K562 (cell line): ENCODE results near the gene KRT36. TPM values are rescaled to one million over a fixed set of nuclear protein-coding genes. Genes with fewer than 3 reads are reported as not detected.

Source experiments
- ATAC-seq: fragments of 200-7000 bp; cut with Tn5 transposase; 3 replicates; pipeline ENCODE4 v1.9.1; 2020; ENCODE audit warnings: moderate library complexity
- BruUV-seq: library from RNA; stranded (reverse); fragments of 400-500 nt; replicated peaks from 2 replicates; lab custom pipeline; 2021; lab: Mats Ljungman, UMichigan
- CTCF ChIA-PET: fragments of 300-600 bp; formaldehyde crosslinking; extraction: SDS; loops from one replicate; lab custom pipeline; 2021; ENCODE audit warnings: low intra/inter-chr PET ratio; lab: Yijun Ruan, JAX
- POLR2A ChIA-PET: fragments of 300-600, 350-650 bp; sonication (Branson Sonifier 250); formaldehyde crosslinking; extraction: SDS; loops from one replicate; lab custom pipeline; 2021; ENCODE audit warnings: antibody characterized with exemption, inconsistent platforms; lab: Yijun Ruan, JAX
- DNase-seq, 4 experiments: peaks; one replicate each; pipeline versions ENCODE4 v3.0.0 to v3.0.0-alpha.2; 2011 to 2018; ENCODE audit warnings: low spot score in 3 of 4, mixed read lengths in 3 of 4; ENCODE audit errors: extremely low read depth in 1 of 4
- FAIRE-seq: peaks from 2 replicates; lab custom pipeline; 2011; peaks lifted over from hg19 to GRCh38; lab: Jason Lieb, UNC
- H2AFZ ChIP-seq: 2 replicates; pipeline ENCODE4 v1.6.0; 2011; ENCODE audit warnings: low read depth, low read length, control low read depth, inconsistent platforms
- H3K27ac ChIP-seq: fragments of 200-600 bp; 3 replicates; pipeline ENCODE4 v1.8.0; 2011; ENCODE audit warnings: low read depth, mild to moderate bottlenecking, control low read depth, inconsistent platforms, low read length, moderate library complexity, mixed read lengths; ENCODE audit errors: extremely low read depth
- H3K27me3 ChIP-seq, 2 experiments: fragments of 300-600 bp in 1 of 2; 2 replicates in 1 of 2; 3 replicates in 1 of 2; pipeline versions ENCODE4 v1.6.0 to v1.8.0; 2011; ENCODE audit warnings: inconsistent platforms in 2 of 2, low read length in 2 of 2, mild to moderate bottlenecking in 1 of 2, mixed read lengths in 1 of 2, moderate library complexity in 1 of 2; ENCODE audit not compliant: control insufficient read depth in 2 of 2, insufficient read depth in 2 of 2
- H3K36me3 ChIP-seq: fragments of 300-600 bp; 3 replicates; pipeline ENCODE4 v1.8.0; 2011; ENCODE audit warnings: mild to moderate bottlenecking, low read length, inconsistent platforms; ENCODE audit not compliant: control insufficient read depth, insufficient read depth
- H3K4me1 ChIP-seq, 2 experiments: fragments of 200-600 bp in 1 of 2; replicated peaks in 1 of 2; 2 replicates in 1 of 2; 3 replicates in 1 of 2; pipeline versions ENCODE4 v1.5.1 to v1.8.0; 2011; ENCODE audit warnings: inconsistent platforms in 2 of 2, low read length in 2 of 2, mild to moderate bottlenecking in 1 of 2, mixed read lengths in 1 of 2, moderate library complexity in 1 of 2; ENCODE audit not compliant: control insufficient read depth in 2 of 2, insufficient read depth in 2 of 2
- H3K4me2 ChIP-seq: 2 replicates; pipeline ENCODE4 v1.6.1; 2011; ENCODE audit warnings: low read length, control low read depth, inconsistent platforms, mixed read lengths; ENCODE audit not compliant: insufficient read depth
- H3K4me3 ChIP-seq: fragments of 200-600 bp; sonication (generic), shearing (Covaris generic); 2 replicates; pipeline ENCODE4 v1.5.1; 2016; ENCODE audit warnings: control low read depth, inconsistent platforms
- H3K79me2 ChIP-seq: fragments of 200-600 bp; 3 replicates; pipeline ENCODE4 v1.8.0; 2011; ENCODE audit warnings: low read length, inconsistent platforms; ENCODE audit not compliant: control insufficient read depth, insufficient read depth
- H3K9ac ChIP-seq, 2 experiments: 2 replicates each; pipeline versions ENCODE4 v1.6.0 to v1.6.1; 2011; ENCODE audit warnings: low read depth in 2 of 2, low read length in 2 of 2, control low read depth in 1 of 2, inconsistent platforms in 1 of 2, mild to moderate bottlenecking in 1 of 2, mixed read lengths in 1 of 2; ENCODE audit not compliant: insufficient read depth in 1 of 2
- H3K9me1 ChIP-seq: one replicate; pipeline ENCODE4 v1.6.0; 2011; ENCODE audit warnings: inconsistent platforms, mild to moderate bottlenecking, low read length, moderate library complexity; ENCODE audit not compliant: control insufficient read depth, insufficient read depth
- H3K9me3 ChIP-seq: replicated peaks from 2 replicates; pipeline ENCODE4 v1.5.1; 2011; ENCODE audit warnings: low read depth, low read length, inconsistent platforms; ENCODE audit not compliant: control insufficient read depth, insufficient read depth
- H4K20me1 ChIP-seq: replicated peaks from 2 replicates; pipeline ENCODE4 v1.6.1; 2011; ENCODE audit warnings: low read length, inconsistent platforms, mixed read lengths; ENCODE audit not compliant: control insufficient read depth, insufficient read depth
- CEBPB ChIP-seq: fragments of 450-650 bp; IDR thresholded peaks from 2 replicates; pipeline ENCODE4 v1.6.1; 2016; ENCODE audit warnings: missing genetic modification characterization, missing compliant biosample characterization
- CEBPG ChIP-seq, 3 experiments: fragments of 200-800 bp in 1 of 3; sonication (Bioruptor generic) in 1 of 3; sonication (generic) in 1 of 3; formaldehyde crosslinking in 1 of 3; IDR thresholded peaks in 2 of 3; conservative IDR thresholded peaks in 1 of 3; 2 replicates each; pipeline versions ENCODE4 v1.6.1 to v1.8.0; 2016 to 2022; ENCODE audit warnings: missing compliant biosample characterization in 2 of 3, missing genetic modification characterization in 2 of 3, mild to moderate bottlenecking in 1 of 3, missing genetic modification reagents in 1 of 3
- FOXK1 ChIP-seq: sonication (generic); formaldehyde crosslinking; IDR thresholded peaks from 2 replicates; pipeline ENCODE4 v1.8.0; 2022; ENCODE audit warnings: missing genetic modification reagents, mild to moderate bottlenecking, borderline replicate concordance
- HDAC8 ChIP-seq: fragments of 450-650 bp; IDR thresholded peaks from 2 replicates; pipeline ENCODE4 v1.6.1; 2016; ENCODE audit warnings: mild to moderate bottlenecking, missing genetic modification characterization, moderate library complexity, missing compliant biosample characterization
- MAFG ChIP-seq: fragments of 450-650 bp; conservative IDR thresholded peaks from 2 replicates; pipeline ENCODE4 v1.6.1; 2016; ENCODE audit warnings: missing genetic modification characterization, missing compliant biosample characterization
- NCOA2 ChIP-seq, 2 experiments: fragments of 450-650 bp; IDR thresholded peaks; 2 replicates each; pipeline ENCODE4 v1.6.1; 2018; ENCODE audit warnings: mild to moderate bottlenecking in 2 of 2, moderate library complexity in 1 of 2; ENCODE audit not compliant: partially characterized antibody in 2 of 2
- RBBP5 ChIP-seq: fragments of 200-600 bp; sonication (generic); IDR thresholded peaks from 2 replicates; pipeline ENCODE4 v1.6.1; 2012; ENCODE audit warnings: borderline replicate concordance, mild to moderate bottlenecking, low read length, control low read depth, inconsistent platforms; ENCODE audit not compliant: insufficient read depth, poor library complexity, severe bottlenecking
- SMAD3 ChIP-seq: fragments of 450-650 bp; formaldehyde crosslinking; conservative IDR thresholded peaks from 2 replicates; pipeline ENCODE4 v1.4.0; 2020; ENCODE audit warnings: mild to moderate bottlenecking
- WGBS: fragments of 100-300 bp; shearing (Covaris generic); methylation state at CpG from one replicate; pipeline ENCODE4 v1.1.6; 2016; ENCODE audit warnings: low coverage, mixed read lengths; ENCODE audit not compliant: insufficient coverage; ENCODE audit errors: missing lambda C conversion rate; 5-methylcytosine and 5-hydroxymethylcytosine counted together
- in situ Hi-C: fragments of 300-500 bp; cut with MboI; formaldehyde crosslinking; loops from 4 replicates; pipeline ENCODE4 v1.15.0; 2018; ENCODE audit warnings: inconsistent platforms, mixed read lengths
- intact Hi-C: fragments of 100-400 bp; cut with micrococcal nuclease; formaldehyde crosslinking; loops from 2 replicates; pipeline ENCODE4 v1.14.2; 2022
- polyA plus RNA-seq, 8 experiments: library from polyadenylated mRNA; depleted of rRNA in 4 of 8; stranded (reverse) in 5 of 8; unstranded in 3 of 8; fragments of >200 nt; fragmentation: Nextera tagmentation in 2 of 8; fragmentation: Illumina TruSeq in 1 of 8; extraction: Ambion mirVana in 2 of 8; extraction: Trizol in 1 of 8; gene quantifications; 2 replicates each; pipeline versions ENCODE4 v1.2.1 to v1.2.3, GENCODE V29; 2011 to 2014; ENCODE audit warnings: inconsistent platforms in 1 of 8, missing spikeins in 1 of 8
- total RNA-seq, 7 experiments: library from RNA; depleted of rRNA in 6 of 7; stranded (reverse); fragments of >200 nt in 6 of 7; fragmentation: Illumina TruSeq in 2 of 7; extraction: Trizol in 2 of 7; gene quantifications; 2 replicates each; pipeline versions ENCODE4 v1.2.1 to v1.2.3, GENCODE V29; 2011 to 2021; ENCODE audit warnings: low replicate concordance in 1 of 7

Gene KRT36
- total and polyA plus RNA-seq, 9 of the 15 experiments (the other 6 are each of a cell fraction or from before 2014, with no cell fraction given) = 0.04 TPM; not detected in 8

- Histone ChIP-seq H3K4me3 (no peak overlapping the region), H3K9me1 (no peaks in the 10 kb centered on the region), H4K20me1 (no peaks in the 10 kb centered on the region), H3K9ac (no peak overlapping the region), H3K4me1 (no peaks in the 10 kb centered on the region), H3K36me3 (no peaks in the 10 kb centered on the region), H2AFZ (no peak overlapping the region), H3K27me3 (peaks cover 4 to 40% of the 10 kb centered on the region in 2 experiments; a peak in 4 of 5 replicates), H3K79me2 (no peaks in the 10 kb centered on the region; the same call in 2 of the 3 replicates), H3K4me2 (no peak overlapping the region), H3K9me3 (no peaks in the 10 kb centered on the region), H3K27ac (no peak overlapping the region)
- no peak for DNase-seq
- TF ChIP-seq SMAD3 (CRISPR knock-in tag) (no peak), CEBPG (CRISPR knock-in tag; IDR thresholded peaks at IDR 0.05) (no peak), CEBPG (tag; conservative IDR thresholded peaks at IDR 0.05 in 1 of 2, IDR thresholded peaks at IDR 0.05 in 1 of 2) (peak; percentile 26 to 32; a peak in 2 of 4 replicates), CEBPB (tag) (peak; percentile 72), RBBP5 (no peak), MAFG (tag) (no peak), NCOA2 (IDR thresholded peaks at IDR 0.05; ENCODE audit: partially characterized antibody in 2 of 2) (no peak), HDAC8 (no peak), FOXK1 (CRISPR knock-in tag) (no peak)
- 0% methylated on average over 5 of the region's 5 CpGs for WGBS
- no TSS peak for BruUV-seq
- intact Hi-C loops = no loop called here
- POLR2A ChIA-PET = interaction anchor here (0.7 kb wide), 1 partner anchor 57 kb away, joined by 3 read pairs; no protein-coding TSS in a partner anchor
- no peak for ATAC-seq
- in situ Hi-C loops = no loop called here
- CTCF ChIA-PET = no interaction called here
- FAIRE-seq = no peak
Measured at GRCh38 chr17:41439375-41439774, 50.3 kb downstream of the KRT36 start.
